ENCODE measurements around the gene RNF113B. TPM values are rescaled to one million over a fixed set of nuclear protein-coding genes. Genes with fewer than 3 reads are reported as not detected.

RNF113B gene
- total and polyA plus RNA-seq, 2 of the 13 experiments (the other 11 are each of a cell fraction or from before 2014, with no cell fraction given): not detected

GRCh38 chr13:98222816-98223215 lies 45.7 kb upstream of the RNF113B start (continued):
- TF ChIP-seq ZNF281 (CRISPR knock-in tag; IDR thresholded peaks at IDR 0.05; ENCODE audit: borderline replicate concordance): no peak
- no peak for TF ChIP-seq KDM4B (CRISPR knock-in tag; IDR thresholded peaks at IDR 0.05)

GRCh38 chr13:98222081-98222554 lies 45.0 kb upstream of the RNF113B start:
- Histone ChIP-seq H3K79me2 (ENCODE audit: insufficient read depth, low read length) (peaks cover 92% of the 10 kb centered on the region), H3K4me3 (replicated peaks in 1 of 3; ENCODE audit: insufficient read depth in 1 of 3, low read depth in 2 of 3, low read length in 3 of 3) (no peak overlapping the region), H3K36me3 (replicated peaks in 1 of 2; ENCODE audit: control insufficient read depth in 1 of 2, insufficient read depth in 2 of 2, low read length in 2 of 2) (peaks cover 23 to 66% of the 10 kb centered on the region in 2 experiments), H3K4me2 (ENCODE audit: low read depth, low read length) (no peak overlapping the region), H4K20me1 (ENCODE audit: insufficient read depth, low read length) (peaks cover 60% of the 10 kb centered on the region), H2AFZ (ENCODE audit: low read length) (no peak overlapping the region), H3K27me3 (ENCODE audit: control insufficient read depth in 1 of 2, insufficient read depth in 2 of 2, low read length in 2 of 2) (no peaks in the 10 kb centered on the region), H3K9me3 (ENCODE audit: low read length) (peaks cover under 1% of the 10 kb centered on the region; the same call in 1 of the 2 replicates), H3K9ac (ENCODE audit: insufficient read depth, low read depth, low read length) (no peak overlapping the region), H3K4me1 (ENCODE audit: insufficient read depth, low read length) (peaks cover 33% of the 10 kb centered on the region), H3K27ac (ENCODE audit: extremely low read length, insufficient read depth, low read length) (no peak overlapping the region)
- intact Hi-C loops (cut with micrococcal nuclease; ENCODE audit: unreplicated experiment): loop anchor here (5.0 kb wide), 1 partner anchor 365 kb away; no protein-coding TSS in a partner anchor
- FAIRE-seq (no peak), DNase-seq (ENCODE audit: low spot score) (no peak), ATAC-seq (no peak)
- CTCF ChIA-PET (ENCODE audit: low intra/inter-chr PET ratio, low total read pairs): no interaction called here
- TF ChIP-seq ZNF530 (CRISPR knock-in tag; IDR thresholded peaks at IDR 0.05; ENCODE audit: low read depth): no peak
- no peak for TF ChIP-seq KDM2A (CRISPR knock-in tag; IDR thresholded peaks at IDR 0.05; ENCODE audit: borderline replicate concordance, low read depth)
- TF ChIP-seq NFIC (IDR thresholded peaks at IDR 0.05; ENCODE audit: low read length): no peak
- no peak for TF ChIP-seq RFX5 (IDR thresholded peaks at IDR 0.05; ENCODE audit: low read depth, low read length)
- no peak for TF ChIP-seq ZBTB3 (CRISPR knock-in tag; IDR thresholded peaks at IDR 0.05; ENCODE audit: borderline replicate concordance, low read depth)
- TF ChIP-seq ZNF780A (CRISPR knock-in tag; IDR thresholded peaks at IDR 0.05): no peak
- TF ChIP-seq ZNF33B (CRISPR knock-in tag; IDR thresholded peaks at IDR 0.05): no peak
- no peak for TF ChIP-seq ATF1 (CRISPR knock-in tag; IDR thresholded peaks at IDR 0.05)
- TF ChIP-seq MZF1 (CRISPR knock-in tag; IDR thresholded peaks at IDR 0.05; ENCODE audit: borderline replicate concordance): no peak
- TF ChIP-seq ZNF629 (CRISPR knock-in tag; conservative IDR thresholded peaks at IDR 0.05): no peak
- no peak for TF ChIP-seq SRSF9 (IDR thresholded peaks at IDR 0.05; ENCODE audit: borderline replicate concordance, insufficient read depth, low read depth, low read length, poor library complexity, severe bottlenecking)
- no peak for TF ChIP-seq CHD4 (IDR thresholded peaks at IDR 0.05; ENCODE audit: borderline replicate concordance, low read length)
- TF ChIP-seq ZNF703 (CRISPR knock-in tag; IDR thresholded peaks at IDR 0.05; ENCODE audit: borderline replicate concordance): no peak
- no peak for TF ChIP-seq ZNF333 (CRISPR knock-in tag; IDR thresholded peaks at IDR 0.05; ENCODE audit: borderline replicate concordance)
- no peak for TF ChIP-seq ARHGAP35 (CRISPR knock-in tag; IDR thresholded peaks at IDR 0.05; ENCODE audit: borderline replicate concordance)
- no peak for TF ChIP-seq LCORL (IDR thresholded peaks at IDR 0.05)
- no peak for TF ChIP-seq LCORL (CRISPR knock-in tag; IDR thresholded peaks at IDR 0.05)
- TF ChIP-seq SMAD9 (CRISPR knock-in tag; IDR thresholded peaks at IDR 0.05): no peak
- no peak for TF ChIP-seq IKZF1 (IDR thresholded peaks at IDR 0.05)
- TF ChIP-seq TBX3 (IDR thresholded peaks at IDR 0.05; ENCODE audit: borderline replicate concordance): no peak
- in situ Hi-C loops (cut with HindIII; ENCODE audit: extremely low pct_ligation_motif_present, low pct_unique_long_range_greater_than_20kb): no loop called here
- POLR2A ChIA-PET: no interaction called here
- BruUV-seq (replicated peaks): no TSS peak
- 99% methylated on average over 5 of the region's 5 CpGs for WGBS (ENCODE audit: low lambda C conversion rate)
